Kidney epithelial cell (primary cell): ENCODE data around the gene SPON1. TPM values are rescaled to one million over a fixed set of nuclear protein-coding genes. Genes with fewer than 3 reads are reported as not detected.
A peak's percentile ranks its signal among the peaks of the same experiment; 100 is the strongest.

Source experiments
- DNase-seq: peaks from one replicate; pipeline ENCODE4 v3.0.0-alpha.2; 2010; ENCODE audit warnings: low read depth
- H3K27me3 ChIP-seq: 2 replicates; pipeline ENCODE4 v1.6.0; 2011; ENCODE audit warnings: low read length; ENCODE audit not compliant: control insufficient read depth, insufficient read depth
- H3K36me3 ChIP-seq: 2 replicates; pipeline ENCODE4 v1.5.1; 2011; ENCODE audit warnings: low read length; ENCODE audit not compliant: control insufficient read depth, insufficient read depth
- H3K4me3 ChIP-seq: 2 replicates; pipeline ENCODE4 v1.5.1; 2011; ENCODE audit warnings: low read depth, mild to moderate bottlenecking, control low read depth, low read length
- CTCF ChIP-seq: IDR thresholded peaks from 2 replicates; pipeline ENCODE4 v1.5.1; 2011; ENCODE audit warnings: mild to moderate bottlenecking, moderate library complexity, low read length, control low read depth, inconsistent platforms; ENCODE audit not compliant: insufficient read depth, poor library complexity, severe bottlenecking
- total RNA-seq: library from RNA; depleted of rRNA; stranded (reverse); fragments of >200 nt; gene quantifications from 2 replicates; pipeline ENCODE4 v1.2.3, GENCODE V29; 2015

The SPON1 gene
- total RNA-seq, 1 donor from 2014 or later: 3.7 TPM

GRCh38 chr11:14067686-14068085 lies 105.2 kb downstream of the SPON1 start:
- DNase-seq: no peak
- TF ChIP-seq CTCF: no peak

GRCh38 chr11:14070896-14071295 lies 108.4 kb downstream of the SPON1 start:
- H3K36me3 ChIP-seq: no peaks in the 10 kb centered on the region
- no peak for DNase-seq
- no peak for TF ChIP-seq CTCF
- no peaks in the 10 kb centered on the region for H3K27me3 ChIP-seq
- H3K4me3 ChIP-seq: no peak overlapping the region

More at GRCh38 chr11:14067686-14068085, 105.2 kb downstream of the SPON1 start:
- Histone ChIP-seq H3K4me3 (no peak overlapping the region), H3K27me3 (no peaks in the 10 kb centered on the region), H3K36me3 (no peaks in the 10 kb centered on the region)

- no peaks in the 10 kb centered on the region for H3K27me3 ChIP-seq
- DNase-seq: no peak
- TF ChIP-seq CTCF: no peak
- H3K4me3 ChIP-seq: no peak overlapping the region
- no peaks in the 10 kb centered on the region for H3K36me3 ChIP-seq
These were observed 111.4 kb downstream of the SPON1 start for GRCh38 chr11:14073849-14074476.

- H3K27me3 ChIP-seq: no peaks in the 10 kb centered on the region
- TF ChIP-seq CTCF: no peak
- peak; percentile 44 for DNase-seq
- no peaks in the 10 kb centered on the region for H3K36me3 ChIP-seq
- no peak overlapping the region for H3K4me3 ChIP-seq
These were observed 112.9 kb downstream of the SPON1 start for GRCh38 chr11:14075118-14076078.

- Histone ChIP-seq H3K36me3 (no peaks in the 10 kb centered on the region), H3K4me3 (no peak overlapping the region), H3K27me3 (no peaks in the 10 kb centered on the region)
- no peak for TF ChIP-seq CTCF
- no peak for DNase-seq
These were observed 116.5 kb downstream of the SPON1 start for GRCh38 chr11:14079011-14079410.
